GM19351 (cell line): Measurements from ENCODE around the gene TLR9.

Experiments used
- ATAC-seq: cut with Tn5 transposase; IDR thresholded peaks from one replicate; pipeline ENCODE4 v1.9.1; 2021; ENCODE audit warnings: mild to moderate bottlenecking, moderate library complexity; ENCODE audit not compliant: unreplicated experiment

TLR9 gene

GRCh38 chr3:52248165-52248541 is 22.7 kb upstream of the TLR9 start:
- no peak for ATAC-seq

DNA sequence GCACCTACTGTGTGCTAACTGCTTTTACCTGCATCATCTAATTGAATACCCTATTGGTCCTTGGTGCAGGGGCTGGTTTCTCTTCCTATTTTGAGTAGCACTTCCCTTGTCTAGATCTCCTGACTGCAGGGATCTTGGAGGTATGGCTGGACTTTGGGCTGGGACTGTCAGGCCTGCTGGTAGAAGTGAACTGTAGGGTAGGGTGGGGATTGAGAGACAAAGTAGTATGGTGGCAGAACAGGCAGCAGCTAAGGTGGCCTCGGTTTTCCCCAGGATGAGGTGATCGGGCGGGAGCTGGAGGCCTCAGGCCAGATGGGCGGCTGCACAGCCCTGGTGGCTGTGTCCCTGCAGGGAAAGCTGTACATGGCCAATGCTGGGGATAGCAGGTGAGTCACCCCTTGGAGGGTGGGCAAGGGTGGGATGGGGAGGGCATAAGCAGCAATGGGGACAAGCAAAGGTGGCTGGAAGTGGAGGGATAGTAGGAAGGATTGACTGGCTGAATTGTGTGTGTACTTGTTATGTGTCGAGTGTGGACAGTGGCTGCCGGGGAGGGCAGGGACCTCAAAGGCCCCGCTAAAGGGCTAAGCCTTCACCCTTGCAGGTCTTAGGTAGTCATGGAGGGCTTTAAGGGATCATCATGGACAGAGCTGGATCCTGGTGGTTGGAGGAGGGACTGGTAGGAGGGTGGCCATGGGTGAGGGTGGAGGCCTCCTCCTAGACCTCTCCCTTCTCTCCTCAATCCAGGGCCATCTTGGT is 22.1 kb upstream of the TLR9 start:
- ATAC-seq = no peak

DNA sequence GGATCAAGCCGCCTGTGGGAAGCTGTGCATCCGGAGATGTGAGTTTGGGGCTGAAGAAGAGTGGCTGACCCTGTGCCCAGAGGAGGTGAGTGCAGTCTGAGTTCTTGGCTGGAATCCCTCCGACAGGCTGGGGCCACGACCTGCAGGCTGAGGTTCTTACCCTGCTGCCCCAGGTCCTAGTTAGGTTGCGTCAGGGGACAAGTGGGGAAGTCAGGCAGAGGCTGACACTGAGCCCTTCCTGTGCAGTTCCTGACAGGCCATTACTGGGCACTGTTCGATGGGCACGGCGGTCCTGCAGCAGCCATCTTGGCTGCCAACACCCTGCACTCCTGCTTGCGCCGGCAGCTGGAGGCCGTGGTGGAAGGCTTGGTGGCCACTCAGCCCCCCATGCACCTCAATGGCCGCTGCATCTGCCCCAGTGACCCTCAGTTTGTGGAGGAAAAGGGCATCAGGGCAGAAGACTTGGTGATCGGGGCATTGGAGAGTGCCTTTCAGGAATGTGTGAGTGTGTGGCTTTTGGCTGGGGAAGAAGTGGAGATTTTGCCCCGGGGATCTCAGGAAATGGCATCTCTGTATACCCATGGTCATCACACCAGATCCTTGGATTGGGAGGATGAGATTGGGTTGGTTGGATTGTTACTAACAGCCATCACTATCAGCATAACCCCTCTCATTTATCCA is 21.4 kb upstream of the TLR9 start:
- ATAC-seq = no peak

- no peak for ATAC-seq
These were observed 20.8 kb upstream of the TLR9 start for GRCh38 chr3:52246264-52246620.

DNA sequence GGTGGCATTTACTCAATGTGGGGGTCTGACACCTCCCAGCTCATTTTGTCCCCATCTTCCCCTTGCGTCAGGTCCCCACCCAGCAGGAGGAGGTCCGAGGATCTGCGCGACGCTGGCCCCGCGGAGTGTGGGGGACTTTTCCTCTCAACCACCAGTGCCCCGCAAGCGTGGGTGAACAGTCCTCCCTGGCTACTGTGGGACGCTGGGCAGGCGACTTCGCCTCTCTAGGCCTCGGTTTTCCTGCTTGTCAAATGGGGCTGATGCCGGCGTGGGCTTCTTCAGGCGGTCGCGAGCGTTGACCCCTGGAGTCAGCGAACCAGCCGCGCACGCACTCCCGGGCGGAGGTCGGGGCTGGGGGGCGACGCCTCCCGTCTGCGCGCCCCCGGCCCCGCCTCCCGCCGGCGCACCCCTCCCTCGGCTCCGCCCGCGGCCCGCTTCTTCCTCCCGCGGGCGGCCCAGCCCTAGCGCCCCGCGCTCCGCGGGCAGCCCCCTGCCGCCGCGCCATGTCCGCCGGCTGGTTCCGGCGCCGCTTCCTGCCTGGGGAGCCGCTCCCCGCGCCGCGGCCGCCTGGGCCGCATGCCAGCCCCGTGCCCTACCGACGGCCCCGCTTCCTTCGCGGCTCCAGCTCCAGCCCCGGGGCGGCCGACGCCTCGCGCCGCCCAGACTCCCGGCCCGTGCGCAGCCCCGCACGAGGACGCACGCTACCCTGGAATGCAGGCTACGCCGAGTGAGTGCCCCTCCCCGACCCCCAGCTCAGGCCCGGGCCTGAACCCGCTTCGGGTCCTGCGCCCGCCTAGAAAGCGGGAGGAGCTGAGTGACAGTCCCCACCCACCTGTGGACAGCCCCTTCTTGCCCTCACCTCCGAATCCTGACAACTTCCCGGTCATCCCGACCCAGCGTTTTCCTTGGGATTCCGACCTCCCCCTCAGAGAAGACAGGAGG is 20.1 kb upstream of the TLR9 start, which contains the start of gene PPM1M:
PPM1M (plus strand) TSS at position 438 of the 942 bp plus-strand sequence; CDS start at position 504, 66 bp downstream.
- ATAC-seq = no peak

DNA sequence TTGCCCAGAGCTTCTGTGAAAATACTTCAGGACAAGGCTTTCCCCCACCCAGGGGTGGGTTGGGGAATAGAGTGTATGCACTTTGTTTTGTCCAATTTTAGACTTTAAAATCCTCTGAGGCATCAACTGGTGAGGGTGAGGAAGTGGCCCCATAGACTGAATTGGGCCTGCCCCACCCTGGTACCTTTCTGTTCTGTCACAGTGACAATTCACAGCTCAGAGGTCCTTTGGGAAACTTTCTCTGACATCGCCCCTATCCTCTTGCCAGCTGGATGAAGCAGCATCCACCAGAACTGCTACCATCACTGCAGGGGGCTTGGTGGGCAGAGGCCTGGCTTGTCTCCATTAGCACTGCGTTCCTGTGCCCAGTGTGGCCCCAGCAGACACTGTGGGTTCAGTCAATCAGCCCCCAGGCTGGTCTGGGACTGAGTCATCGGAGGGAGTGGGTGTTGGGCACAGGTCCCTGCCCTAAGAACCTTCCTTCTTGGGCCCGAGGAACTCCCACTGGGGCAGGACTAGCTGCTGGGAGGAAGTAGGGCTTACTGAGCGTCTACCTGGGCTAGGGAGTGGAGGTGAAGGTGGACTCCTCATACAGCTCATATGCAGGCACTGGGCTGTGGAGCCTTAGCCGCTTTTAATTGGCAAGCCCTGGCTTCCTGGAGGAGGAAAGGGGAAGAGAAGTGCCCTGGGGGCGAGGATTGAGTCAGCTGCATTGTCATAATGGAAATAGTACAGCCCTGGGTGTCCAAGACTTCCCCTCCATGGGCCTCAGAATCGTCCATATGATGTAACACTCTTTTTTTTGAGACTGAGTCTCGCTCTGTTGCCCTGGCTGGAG is 18.6 kb upstream of the TLR9 start:
- ATAC-seq = peak; percentile 47

DNA sequence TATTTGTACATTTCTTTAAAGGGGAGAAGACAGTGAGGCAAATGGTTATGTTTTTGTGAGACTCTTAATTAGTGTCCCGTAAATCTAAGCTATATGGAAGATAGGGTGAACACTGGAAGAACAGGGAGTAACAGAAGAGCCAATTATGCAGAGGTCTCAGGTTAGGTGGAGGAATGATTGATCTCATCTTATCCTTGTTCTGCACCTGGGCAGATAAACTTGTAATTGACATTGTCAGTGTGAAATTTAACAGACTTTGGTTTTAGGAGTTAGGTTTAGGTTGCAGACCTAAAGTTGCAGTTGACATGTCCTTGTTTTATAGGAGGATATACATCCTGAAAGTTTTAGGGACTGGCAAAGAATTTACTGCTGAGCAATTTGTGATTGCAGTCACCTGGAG is 16.6 kb upstream of the TLR9 start:
- ATAC-seq = no peak

DNA sequence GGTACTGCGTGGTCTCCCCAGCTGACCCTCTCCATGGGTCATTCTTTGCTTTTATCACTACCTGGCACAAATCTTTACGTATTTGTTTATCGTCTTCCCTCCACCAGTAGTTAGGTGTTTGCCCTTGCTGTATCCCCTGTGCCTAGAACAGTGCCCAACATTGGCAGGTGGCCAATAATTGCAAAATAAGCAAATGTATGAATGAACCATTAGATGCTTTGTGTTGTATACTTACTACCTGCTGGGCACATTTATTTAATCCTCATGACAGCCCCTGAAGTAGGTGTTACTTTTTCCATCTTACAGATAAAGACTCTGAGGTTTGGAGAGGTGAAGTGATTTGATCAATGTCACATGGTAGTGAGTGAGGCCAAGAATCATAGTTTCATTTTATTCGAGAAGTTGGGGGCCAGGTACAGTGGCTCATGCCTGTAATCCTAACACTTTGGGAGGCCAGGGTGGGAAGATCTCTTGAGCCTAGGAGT is 15.5 kb upstream of the TLR9 start:
- ATAC-seq = no peak

DNA sequence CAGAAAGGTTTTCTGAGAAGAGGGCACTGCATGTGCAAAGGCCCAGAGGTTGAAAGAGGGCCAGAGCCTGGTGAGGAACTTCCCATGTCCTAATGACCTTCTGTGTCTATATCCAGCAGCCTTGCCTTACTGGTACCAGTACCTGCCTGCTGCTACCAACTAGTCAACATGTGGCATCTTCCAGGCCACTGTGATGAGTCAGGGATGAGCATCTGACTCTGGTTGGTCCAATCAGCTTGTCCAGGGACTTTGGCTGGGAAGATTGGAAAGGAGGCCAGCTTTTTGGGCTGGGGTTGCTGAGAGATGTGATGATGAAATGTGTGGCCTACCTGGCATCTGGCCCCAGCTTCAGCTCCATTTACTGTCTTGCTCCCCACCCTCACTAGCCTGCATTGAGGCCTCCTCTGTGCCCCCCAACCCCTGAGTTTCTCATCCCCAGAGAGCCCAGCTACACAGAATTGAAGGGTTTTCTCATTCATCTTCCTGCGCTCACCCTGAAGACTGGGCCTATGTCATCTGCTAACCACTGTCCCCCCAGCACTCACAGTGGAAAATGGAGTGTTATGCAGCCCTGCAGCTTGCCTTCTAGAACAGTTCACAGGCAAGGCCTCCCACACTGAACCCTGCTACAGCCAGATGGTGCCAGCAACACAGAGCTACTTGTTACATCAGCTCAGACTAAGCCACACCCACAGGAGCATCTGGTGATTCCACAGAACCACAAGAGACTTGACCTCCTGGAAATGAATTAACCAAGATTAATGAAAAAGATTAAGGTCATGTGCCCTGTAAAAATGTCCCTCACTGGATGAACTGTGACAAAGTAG is 14.8 kb upstream of the TLR9 start:
- no peak for ATAC-seq

DNA sequence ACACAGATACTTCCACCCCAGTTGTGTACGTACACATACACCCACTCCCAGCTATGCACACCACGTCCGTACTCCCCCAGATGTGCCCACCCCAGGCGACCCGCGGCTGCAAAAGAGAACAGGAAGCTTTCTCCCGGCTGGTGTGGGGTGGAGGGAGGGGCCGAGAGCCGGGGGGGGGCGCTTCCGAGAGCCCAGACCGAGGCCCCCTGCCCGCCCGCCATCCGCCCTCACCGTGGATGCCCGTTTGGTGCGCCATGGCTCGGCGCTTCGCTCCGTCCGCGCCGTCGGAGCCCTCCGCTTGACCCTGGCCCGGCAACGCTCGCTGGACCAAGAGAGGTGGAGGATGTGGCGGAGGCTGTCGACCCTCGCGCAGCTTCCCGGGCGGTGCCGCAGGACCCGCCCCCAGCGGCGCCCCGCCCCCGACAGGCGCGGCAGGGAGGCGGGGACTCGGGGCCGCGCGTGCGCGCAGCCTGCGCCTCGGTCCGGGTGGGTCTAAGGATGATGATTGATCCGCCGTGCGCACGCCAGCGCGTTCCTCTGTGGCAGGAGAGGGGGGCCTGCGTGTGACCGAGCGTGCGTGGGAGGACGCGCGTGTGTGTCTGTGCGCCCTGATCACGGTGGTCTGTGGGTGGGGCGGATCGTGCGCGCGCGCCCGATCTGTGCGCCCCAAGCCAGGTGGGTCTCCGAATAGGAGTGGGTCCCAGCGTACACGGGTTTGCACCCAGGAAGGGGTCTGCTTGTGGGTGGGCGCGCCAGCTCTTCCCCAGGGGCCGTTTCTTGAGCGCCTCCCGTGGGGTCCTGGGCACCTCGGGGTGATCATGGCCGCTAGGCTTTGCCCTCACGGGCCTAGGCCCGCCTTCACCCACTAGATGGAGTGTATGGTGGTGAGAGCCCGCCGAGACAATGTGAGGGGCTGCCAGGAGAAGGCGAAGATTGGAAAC is 13.6 kb upstream of the TLR9 start, which contains the start of gene TWF2:
TWF2 (minus strand) TSS at position 398 of the 941 bp plus-strand sequence; CDS start at position 256, 142 bp downstream.
- peak; percentile 69 for ATAC-seq

DNA sequence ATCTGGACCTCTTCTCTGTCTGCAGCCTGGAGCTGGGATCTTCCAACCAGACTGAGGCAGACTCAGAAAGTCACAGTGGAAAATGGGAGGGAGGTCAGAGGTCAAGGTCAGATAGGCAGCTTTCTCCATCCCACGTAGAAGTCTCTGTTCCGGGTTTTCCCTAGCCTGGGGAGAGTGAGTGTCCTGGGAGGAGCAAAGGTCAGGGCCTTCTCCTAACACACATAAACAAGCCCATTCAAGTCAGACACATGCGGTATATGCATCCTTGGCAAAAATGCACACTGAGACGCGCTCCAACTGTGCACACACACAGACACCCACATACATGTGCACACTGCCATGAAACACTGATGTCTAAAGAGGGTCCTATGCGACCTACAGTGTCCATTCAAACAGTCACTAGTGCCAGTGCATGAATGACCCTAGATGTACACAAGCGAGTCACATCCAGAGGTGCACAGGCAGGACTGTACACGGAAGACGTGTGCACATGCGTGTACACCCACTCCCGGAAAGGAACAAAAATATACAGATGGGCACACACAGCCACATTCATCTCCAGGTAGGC is 12.8 kb upstream of the TLR9 start:
- ATAC-seq = peak; percentile 10

DNA sequence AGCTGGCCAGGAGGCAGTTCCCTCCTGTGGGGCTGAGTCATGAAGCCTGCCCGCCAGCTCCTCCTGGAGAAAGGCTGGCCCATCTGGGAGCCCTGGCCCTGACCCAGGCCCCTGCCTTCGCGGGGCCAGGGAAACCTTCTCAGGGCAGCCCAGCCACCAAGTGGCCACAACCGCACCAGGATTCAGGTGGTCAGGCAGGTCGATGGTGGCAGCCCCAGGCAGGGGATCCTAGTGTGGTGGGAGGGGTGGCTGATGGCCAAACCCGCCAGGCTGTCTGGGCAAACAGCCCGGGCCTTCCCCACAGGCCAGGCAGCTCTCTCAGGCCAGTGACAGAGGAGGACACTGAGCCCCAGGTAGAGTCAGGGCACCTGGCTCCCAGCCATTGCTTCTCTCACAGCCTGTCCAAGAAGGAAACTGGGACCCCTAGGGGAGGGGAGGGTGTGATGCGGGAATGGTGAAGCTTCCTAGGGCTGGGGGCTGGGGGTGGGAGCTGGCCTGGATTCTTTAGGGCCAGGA is 12.3 kb upstream of the TLR9 start:
- ATAC-seq = no peak

DNA sequence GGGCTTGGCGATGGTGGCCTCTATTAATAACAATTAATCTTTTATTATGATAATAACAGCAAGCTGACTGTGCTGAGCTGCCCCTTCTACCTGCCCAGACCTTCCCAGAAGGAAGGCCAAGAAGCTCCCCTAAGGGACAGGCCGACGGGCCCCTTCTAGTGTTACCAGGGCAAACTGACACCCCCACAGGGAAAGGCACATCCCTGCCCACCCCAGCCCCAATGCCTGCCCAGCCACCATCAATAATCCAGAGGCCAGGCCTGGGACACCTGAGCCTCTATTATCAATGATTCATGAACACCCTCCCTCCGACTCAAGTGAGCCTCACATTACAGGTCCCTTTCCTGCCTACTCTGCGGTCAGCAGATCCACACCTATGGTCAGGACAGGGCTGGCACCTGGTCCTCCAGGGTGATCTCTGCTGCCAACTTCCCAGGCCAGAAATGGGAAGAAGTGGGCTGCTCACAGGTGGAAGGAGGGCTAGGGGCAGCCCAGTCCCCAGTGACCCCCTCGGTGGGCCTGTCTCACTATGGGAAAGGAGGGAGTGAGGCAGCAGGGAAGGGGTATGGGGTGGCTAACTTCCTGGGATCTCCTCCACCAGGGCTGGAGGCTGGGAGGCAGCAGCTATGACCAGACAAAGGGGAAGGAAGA is 11.7 kb upstream of the TLR9 start:
- ATAC-seq = no peak

DNA sequence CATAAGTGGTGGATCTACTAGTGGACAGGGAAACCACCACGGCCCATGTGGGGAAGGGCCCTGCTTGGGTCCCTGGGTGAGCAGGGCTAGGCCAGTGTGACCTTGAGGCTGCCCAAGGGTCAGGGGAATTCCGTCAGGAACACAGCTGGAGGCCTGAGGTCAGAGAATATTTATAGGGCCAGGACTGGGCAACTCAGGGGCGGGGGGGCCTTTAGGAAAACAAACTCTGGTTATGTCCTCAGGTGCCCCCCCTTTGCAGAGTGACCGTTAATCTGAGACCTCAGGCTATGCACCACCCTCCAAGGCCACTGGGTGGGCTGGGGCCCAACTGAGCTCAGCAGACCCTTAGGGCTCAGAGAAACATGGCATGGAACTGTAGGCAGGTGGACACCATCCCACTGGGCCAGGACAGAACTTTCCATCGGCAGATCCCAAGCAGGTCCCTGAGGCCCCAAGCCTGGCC is 11.0 kb upstream of the TLR9 start:
- no peak for ATAC-seq

- ATAC-seq = no peak
These were observed 9.3 kb upstream of the TLR9 start for GRCh38 chr3:52234516-52235447.

GRCh38 chr3:52233968-52234367 is 8.5 kb upstream of the TLR9 start:
- ATAC-seq = no peak
